Epithelial cell of prostate (primary cell): ENCODE data around the gene HSD11B1.

Experiments used
- DNase-seq: peaks from one replicate; pipeline ENCODE4 v3.0.0-alpha.2; 2011; ENCODE audit warnings: low read depth, low spot score
- H3K27ac ChIP-seq: fragments of 450-650 bp; 2 replicates; pipeline ENCODE4 v1.5.1; 2017; ENCODE audit warnings: mild to moderate bottlenecking

Gene HSD11B1

GRCh38 chr1:209775678-209776077 is 71.0 kb downstream of the HSD11B1 start:
- H3K27ac ChIP-seq = no peak overlapping the region
- DNase-seq = no peak

- no peak overlapping the region for H3K27ac ChIP-seq
- no peak for DNase-seq
These were observed 72.9 kb downstream of the HSD11B1 start for GRCh38 chr1:209777587-209777986.

- no peak for DNase-seq
- H3K27ac ChIP-seq = no peak overlapping the region
These were observed 73.5 kb downstream of the HSD11B1 start for GRCh38 chr1:209778102-209778501.

- no peak overlapping the region for H3K27ac ChIP-seq
- DNase-seq = no peak
These were observed 75.6 kb downstream of the HSD11B1 start for GRCh38 chr1:209780268-209780667.

GRCh38 chr1:209783386-209783785 is 78.7 kb downstream of the HSD11B1 start:
- peak overlapping the region; percentile 72 for H3K27ac ChIP-seq
- no peak for DNase-seq
